HG03097 (cell line): ENCODE data around the gene GRPEL1.
"Not testable (repeated sequence)": the region's sequence is repeated elsewhere in the genome, so short reads cannot be mapped to it uniquely, and the experiment has no call there.

Experiments
- ATAC-seq: cut with Tn5 transposase; IDR thresholded peaks from one replicate; pipeline ENCODE4 v1.9.1; 2021; ENCODE audit not compliant: unreplicated experiment, low FRiP score

GRPEL1 gene

GRCh38 chr4:7067452-7068278, at the start of gene GRPEL1:
GRPEL1 (minus strand) TSS chr4:7068064; CDS start chr4:7068032, 32 bp downstream.
- ATAC-seq = peak; percentile 90

DNA sequence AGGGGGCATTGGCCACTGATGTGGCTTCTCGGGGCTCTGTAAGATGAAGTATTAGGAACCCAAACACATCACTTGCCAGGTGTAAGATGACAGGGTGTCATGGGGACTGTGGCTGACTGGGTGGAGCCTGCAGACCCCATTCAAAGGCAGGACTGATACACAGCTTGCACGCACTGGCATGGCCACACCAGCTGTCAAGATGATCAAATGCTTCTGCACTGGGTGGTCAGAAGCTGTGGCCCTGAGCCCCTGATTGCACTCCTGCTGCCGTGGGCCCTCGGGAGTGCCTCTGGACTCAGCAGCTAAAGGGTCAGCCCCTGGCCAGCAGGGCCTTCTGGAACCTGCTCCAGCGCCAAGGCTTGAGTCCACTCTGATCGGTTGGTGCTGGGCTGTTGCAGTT, 48.8 kb upstream of the GRPEL1 start:
- ATAC-seq = no peak

DNA sequence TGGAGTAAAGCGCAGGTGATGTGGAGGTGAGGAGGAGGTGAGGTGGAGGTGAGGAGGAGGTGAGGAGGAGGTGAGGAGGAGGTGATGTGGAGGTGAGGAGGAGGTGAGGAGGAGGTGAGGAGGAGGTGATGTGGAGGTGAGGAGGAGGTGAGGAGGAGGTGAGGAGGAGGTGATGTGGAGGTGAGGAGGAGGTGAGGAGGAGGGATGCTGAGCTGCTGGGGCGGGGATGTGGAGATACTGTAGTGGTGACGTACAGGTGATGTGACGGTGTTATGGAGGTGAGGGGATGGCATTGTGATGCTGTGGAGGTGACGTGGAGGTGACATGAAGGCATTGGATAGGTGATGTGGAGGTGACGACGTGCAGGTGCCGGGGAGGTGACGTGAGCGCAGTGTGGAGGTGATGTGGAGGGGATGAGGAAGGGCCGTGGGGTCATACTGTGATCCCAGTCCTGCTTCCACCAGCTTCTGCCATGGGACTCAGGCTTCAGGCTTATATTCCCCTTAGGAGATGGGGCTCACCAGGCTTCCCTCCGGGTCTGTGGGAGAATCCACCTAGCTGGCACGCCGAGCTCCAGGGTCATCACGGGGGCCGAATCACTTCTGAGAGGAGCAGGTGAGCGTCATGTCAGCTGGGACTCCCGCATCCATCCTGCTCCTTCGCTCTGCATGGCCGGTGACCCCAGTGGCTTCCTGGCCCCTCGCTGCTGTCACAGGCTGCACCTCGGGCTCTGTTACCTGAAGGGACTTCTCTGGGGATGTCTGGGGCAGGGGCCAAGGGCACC, 47.9 kb upstream of the GRPEL1 start:
- ATAC-seq = no peak

GRCh38 chr4:7112656-7113055, 44.8 kb upstream of the GRPEL1 start:
- ATAC-seq = no peak

DNA sequence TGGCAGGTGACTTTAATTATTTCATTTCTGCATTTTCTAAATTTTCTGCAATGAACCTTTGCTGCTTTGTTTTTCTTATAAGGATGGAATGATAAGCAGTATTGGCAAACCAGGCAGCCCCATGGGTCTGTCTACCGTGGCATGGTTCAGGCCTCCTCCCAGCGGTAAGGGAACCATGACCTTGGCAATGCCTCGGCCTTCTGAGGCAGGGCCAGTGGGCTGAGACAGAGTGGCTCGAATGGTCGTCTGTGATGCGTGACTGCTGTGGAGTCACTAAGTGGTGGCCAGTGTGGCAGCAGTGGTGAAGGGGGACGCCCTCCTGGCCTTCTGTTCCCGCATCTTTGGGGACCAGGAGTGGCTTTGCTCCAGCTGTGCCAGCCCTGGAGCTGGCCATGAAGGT, 43.6 kb upstream of the GRPEL1 start:
- no peak for ATAC-seq

DNA sequence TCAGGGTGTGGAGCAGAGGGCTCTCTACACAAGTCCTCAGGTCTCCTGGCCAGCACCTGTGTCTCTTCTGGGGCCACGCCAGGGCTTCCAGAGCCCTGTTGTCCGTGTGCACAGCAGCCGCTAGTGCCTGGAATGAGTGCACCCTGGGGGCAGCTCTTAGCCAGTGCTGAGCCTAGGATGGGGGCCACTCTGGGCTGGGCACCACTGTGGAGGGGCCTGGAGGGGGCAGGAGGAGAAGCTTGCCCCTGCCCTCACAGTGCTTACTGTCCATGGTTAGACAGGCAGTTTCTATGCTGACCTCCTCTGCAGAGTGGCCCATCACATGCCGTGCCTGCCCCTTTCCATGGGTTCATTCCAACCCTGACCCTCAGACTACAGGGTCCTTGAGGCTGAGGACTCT, 42.7 kb upstream of the GRPEL1 start:
- no peak for ATAC-seq

DNA sequence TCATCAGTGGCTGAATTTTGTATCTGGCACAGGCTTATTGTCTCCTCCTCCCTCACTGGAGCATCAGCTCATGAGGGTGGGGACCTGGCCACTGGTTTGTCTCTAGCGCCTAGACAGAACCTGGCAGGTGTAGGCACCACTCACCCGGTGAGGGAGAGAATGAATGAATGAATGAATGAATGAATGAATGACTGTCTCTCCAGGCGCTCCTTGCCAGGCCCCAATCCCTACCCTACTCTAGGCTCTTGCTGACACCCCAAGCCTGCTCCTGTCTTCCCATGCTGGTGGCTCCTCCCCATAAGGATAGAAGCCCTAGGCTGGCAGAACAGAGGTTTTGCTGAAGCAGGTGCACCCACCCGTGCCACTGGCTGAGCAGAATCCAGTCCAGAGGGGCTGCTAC, 41.3 kb upstream of the GRPEL1 start:
- ATAC-seq = no peak

DNA sequence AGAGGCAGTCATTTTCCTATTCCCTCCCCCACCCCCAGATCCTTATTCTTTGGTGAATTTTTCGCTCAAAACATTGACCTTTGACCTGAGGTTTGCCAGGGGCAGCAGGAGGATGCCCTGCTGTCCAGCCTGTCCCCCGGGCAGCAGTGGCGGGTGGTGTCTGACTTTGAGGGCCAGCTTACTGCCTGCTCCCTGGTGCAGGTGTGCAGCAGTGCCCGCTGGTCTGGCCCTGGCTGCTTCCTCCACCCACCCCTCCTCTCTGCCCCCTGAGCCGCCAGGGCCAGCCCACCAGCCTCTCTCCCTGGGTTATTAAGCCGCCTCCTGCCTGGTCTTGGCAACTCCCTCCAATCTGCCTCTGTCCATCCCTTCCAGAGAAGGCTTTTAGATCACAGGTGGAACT, 40.8 kb upstream of the GRPEL1 start:
- no peak for ATAC-seq

DNA sequence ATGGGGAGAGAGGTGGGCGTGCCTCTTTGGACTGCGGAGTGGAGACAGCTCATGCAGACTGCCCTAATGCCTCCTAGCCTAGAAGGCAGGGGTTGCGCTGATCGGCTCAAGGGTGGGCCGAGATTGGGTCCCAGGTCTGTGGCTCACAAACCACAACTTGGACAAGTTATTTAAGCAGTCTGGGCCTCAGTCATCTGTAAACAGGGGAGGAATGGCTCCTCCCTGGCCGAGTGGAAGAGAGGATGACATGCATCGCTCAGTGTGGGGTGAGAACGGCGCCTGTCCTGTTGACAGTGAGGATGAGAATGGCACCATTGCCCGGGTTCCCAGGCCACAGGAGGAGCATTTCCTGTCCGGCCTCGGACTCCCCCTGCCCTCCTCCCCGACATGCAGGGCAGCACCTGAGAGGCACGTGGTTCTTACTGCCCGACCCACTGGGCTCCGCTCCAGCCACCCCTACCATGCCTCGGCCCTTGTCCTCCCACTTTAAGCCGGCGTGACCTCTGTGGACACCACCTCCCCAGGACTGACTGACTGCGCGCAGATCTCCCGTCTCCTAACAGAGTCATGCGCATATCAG, 40.3 kb upstream of the GRPEL1 start:
- ATAC-seq = no peak

DNA sequence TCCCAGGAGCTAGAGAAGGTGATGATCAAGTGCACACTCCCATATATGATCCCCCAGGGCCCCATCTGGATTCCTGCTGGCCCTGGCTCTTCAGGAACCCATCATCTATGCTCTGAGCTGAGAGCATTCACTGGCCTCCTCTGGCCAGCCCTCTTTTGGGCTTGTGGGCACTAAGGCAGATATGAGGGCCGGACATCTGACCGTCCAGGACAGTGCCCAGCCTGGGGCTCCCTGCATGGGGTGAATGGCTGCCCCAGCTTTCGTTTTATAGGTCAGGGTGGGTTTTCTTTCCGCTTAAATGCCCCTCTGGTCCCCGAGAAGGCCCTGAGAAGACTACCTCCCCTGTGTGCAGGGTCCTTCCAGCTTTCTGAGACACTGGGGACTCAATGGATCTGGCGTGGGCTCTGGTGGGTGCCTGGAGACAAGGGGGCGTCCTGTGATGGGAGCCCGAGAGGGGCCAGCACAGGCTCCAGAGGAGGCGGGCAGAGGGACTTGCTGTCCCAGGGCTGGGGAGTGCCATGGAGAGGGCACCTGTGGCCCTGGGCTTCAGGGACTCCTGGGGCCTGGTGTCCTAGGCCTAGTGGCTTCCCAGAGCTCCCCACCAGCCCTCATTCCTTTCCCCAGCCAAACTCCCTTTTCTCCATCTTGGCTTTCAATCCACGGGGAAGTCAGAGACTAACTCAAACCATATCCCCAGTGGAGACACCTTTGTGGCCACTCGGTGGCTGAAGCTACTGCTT, 39.5 kb upstream of the GRPEL1 start:
- ATAC-seq = no peak

DNA sequence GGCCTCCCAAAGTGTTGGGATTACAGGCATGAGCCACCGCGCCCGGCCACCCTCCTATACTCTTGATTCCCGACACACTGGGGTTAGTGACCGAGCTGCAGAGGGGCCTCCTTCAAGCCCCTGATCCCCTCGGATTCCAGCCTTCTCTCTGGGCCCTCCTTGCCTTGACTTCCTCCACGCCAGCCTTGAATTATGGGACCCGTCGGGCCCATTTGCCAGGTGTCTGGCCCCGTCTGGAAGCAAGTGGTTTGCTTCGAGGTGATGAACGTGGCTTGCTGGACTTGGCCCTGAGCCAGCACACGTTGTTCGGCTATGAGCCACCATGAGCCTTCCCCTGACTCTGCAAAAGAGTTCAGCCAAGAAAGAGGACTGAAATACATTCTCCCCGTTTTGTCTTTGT, 37.4 kb upstream of the GRPEL1 start:
- no peak for ATAC-seq

DNA sequence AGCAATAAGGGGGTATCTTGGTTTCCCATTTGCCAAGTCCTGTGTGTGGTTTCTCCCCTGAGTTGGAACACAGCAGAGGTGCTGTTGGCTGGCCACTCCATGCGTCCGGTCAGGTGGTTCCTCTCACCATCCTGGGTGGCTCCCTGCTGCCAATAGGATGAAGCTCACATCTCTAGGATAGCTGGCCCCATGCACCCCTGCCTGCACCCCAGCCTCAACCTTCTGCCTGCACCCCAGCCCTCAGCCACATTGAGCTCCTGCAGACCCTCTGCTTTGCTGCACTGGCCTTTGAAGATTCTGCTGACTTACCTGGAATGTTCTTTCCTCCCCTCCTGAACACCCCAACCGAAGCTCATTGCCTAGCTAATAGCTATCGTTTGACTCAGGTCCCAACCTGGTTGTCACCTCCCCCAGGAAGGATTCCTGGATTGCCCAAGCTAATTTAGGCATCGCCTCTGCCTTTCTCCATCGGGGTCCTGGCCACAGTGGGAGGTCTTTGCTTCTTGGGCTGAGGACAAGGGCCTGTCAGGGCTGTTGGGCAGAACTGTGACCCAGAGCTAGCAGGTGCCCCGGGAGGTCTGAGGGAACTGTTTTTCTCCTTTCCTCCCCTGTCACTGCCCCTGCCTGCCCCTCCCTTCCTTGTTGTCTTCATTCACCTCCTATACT, 36.6 kb upstream of the GRPEL1 start:
- no peak for ATAC-seq

DNA sequence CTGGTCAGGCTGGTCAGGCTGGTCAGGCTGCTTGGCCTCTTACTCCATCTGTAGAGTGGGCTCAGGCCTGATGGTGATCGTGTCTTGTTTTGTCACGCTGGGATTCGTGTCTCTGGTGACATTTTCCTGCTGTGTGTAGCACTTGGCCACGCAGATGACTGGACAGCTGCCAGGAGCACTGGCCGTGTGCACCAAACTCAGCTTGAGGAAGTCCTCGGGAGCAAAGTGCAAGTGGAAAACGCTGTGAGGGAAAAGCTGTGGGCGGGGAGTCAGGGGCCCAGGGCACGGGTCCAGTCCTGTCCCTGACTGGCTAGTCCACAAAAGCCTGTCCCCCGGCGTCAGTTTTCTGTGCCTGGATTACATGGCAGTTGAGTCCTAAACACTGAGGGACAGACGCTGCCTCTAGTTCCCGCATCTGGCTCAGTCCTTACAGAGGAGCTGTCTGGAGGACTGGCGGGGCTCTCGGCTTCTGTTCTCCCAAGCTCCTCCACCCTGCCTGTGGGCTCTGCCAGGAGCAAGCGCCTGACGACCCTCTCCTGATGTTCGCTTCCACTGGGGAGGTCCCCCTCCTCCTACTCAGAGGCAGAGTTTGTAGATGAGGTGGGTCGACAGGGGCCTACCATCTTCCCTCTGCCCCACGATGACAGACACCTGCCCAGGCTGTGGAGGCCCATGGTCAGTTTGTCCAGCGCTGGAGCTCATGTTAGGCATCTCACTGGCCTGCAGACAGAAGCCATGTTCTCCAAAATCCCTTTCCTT, 35.9 kb upstream of the GRPEL1 start:
- ATAC-seq = no peak

GRCh38 chr4:7103031-7103606, 35.3 kb upstream of the GRPEL1 start:
- ATAC-seq = peak; percentile 77

DNA sequence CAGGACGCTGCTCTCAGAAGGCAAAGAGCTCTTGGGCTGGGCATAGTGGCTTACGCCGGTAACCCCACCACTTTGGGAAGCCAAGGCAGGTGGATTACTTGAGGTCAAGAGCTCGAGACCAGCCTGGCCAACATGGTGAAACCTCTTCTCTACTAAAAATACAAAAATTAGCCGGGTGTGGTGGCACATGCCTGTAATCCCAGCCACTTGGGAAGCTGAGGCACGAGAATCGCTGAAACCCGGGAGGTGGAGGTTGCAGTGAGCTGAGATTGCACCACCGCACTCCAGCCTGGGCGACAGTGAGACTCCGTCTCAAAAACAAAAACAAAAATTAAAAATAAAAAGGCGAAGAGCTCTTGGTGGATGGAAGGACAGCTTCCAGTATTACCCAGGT, 34.6 kb upstream of the GRPEL1 start:
- ATAC-seq = not testable (repeated sequence)

DNA sequence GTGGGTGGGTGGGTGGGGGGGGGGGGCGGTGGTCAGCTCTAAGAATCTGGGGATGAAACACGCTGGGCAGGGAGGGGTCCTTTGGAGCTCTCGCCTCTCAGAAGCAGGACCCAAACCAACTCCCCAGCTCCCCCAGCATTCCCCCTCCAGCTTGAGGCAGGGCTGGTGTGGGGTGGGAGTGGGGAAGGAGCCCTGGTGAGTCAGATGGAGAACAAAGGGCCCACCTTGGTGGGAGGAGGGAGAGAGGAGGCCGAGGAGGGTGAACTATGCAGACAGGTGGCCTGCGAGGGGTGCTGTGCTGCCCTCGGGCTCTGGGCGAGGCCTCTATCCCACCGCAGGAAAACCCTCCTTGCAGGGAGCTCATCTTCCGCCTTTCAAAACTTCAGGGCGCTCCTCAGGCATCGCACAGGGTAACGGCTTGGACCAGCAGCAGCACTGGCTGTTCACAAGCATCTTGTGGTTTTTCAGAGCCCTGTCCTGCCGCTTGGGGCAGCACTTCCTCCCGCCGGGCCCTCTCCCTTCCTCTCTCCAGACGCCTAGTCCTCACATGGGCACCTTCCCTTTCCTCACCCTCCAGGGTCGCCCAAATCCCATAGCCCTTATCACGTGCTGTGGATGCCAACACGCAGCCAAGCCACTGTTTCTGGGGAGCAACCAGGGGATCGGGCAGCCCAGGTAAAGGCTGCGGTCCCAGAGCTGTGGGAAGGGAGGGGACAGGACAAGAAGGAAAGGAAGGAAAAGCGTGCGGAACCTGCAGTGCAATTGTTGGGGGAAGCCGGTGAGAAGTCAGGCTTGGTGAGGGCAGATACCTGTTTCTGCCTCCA, 34.0 kb upstream of the GRPEL1 start:
- ATAC-seq = peak; percentile 76

DNA sequence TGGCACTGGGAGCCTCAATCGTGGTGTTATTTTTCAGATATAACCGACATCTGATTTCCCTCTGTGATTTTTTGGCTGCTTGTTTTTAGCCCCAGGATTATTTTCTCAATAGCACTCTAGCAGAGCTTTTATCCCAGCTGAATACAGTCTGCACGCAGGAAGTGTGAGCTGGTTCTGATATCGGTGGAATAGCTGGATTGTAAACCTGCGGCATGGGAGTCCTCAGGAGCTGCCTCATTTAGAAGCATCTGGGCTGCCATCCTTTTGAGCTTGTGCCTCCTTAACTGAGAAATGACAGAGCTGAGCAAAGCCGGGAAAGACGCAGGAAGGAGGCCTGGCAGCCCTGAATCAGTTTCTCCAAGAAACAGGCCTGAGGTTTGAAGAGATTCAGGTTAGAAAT, 28.4 kb upstream of the GRPEL1 start:
- no peak for ATAC-seq

DNA sequence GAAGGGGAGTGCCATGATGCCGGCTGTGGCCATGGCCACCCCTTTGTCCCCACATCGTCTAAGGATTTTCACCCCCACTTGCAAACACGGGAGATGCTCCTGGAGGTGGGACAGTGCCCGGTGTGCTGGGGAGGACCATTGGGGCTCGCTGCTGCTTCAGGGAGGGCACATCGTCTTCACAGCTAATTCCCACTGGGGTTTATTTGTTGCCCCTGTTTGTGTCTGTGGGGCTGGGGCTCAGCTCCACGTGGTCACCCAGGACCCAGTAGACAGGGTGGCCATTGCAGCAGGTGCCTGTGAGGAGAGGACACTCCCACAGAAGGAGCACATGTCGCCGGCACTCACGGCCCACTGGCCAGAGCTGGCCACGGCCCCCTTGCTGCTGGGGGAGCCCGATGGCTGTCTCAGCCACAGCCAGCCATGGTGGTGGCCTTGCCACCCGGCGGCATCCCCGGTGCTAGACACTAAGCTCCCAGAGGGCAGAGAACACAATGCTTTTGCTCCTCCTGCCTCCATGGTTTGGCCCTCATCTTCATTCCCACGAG, 27.8 kb upstream of the GRPEL1 start:
- no peak for ATAC-seq
